ENCODE measurements around the gene METTL25. TPM values are rescaled to one million over a fixed set of nuclear protein-coding genes. Genes with fewer than 3 reads are reported as not detected.

Gene METTL25
- total RNA-seq, 1 experiment from 2014 or later = 4.1 TPM

DNA sequence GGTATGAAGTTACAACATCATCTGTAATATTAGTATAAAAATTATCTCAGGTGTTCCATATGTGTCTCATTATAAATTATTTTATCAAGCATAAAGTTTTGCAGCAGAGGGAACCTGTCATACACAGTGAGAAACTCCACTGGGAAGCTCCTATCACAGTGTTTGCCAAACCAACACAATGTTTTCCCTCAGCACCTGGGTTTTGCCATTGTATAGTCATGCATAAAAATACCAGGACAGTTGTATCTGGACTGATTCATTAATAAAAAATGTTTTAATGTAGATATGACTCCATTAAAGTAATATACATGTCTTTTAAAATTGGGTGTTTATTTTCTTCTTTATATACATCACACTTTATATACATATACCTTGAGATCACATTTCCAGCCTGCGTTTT is 56.6 kb downstream of the METTL25 start:
- no peaks in the 10 kb centered on the region for H3K9me3 Mint-ChIP-seq (ENCODE audit: unreplicated experiment)
- no peaks in the 10 kb centered on the region for H3K27me3 Mint-ChIP-seq (ENCODE audit: insufficient read depth, unreplicated experiment)
- no peak overlapping the region for H3K27ac Mint-ChIP-seq (ENCODE audit: low read depth, unreplicated experiment)
- no TSS peak for BruUV-seq (replicated peaks)
- no peak for DNase-seq (ENCODE audit: unreplicated experiment)
- H3K4me1 Mint-ChIP-seq (ENCODE audit: insufficient read depth, unreplicated experiment) = peaks cover 11% of the 10 kb centered on the region
- intact Hi-C loops (cut with micrococcal nuclease) = no loop called here
- CTCF ChIA-PET = no interaction called here
- TF ChIP-seq, protein P1, sequence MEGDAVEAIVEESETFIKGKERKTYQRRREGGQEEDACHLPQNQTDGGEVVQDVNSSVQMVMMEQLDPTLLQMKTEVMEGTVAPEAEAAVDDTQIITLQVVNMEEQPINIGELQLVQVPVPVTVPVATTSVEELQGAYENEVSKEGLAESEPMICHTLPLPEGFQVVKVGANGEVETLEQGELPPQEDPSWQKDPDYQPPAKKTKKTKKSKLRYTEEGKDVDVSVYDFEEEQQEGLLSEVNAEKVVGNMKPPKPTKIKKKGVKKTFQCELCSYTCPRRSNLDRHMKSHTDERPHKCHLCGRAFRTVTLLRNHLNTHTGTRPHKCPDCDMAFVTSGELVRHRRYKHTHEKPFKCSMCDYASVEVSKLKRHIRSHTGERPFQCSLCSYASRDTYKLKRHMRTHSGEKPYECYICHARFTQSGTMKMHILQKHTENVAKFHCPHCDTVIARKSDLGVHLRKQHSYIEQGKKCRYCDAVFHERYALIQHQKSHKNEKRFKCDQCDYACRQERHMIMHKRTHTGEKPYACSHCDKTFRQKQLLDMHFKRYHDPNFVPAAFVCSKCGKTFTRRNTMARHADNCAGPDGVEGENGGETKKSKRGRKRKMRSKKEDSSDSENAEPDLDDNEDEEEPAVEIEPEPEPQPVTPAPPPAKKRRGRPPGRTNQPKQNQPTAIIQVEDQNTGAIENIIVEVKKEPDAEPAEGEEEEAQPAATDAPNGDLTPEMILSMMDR (IDR thresholded peaks at IDR 0.05; ENCODE audit: unreplicated experiment) = no peak
- H3K36me3 Mint-ChIP-seq (ENCODE audit: insufficient read depth, unreplicated experiment) = peaks cover 6% of the 10 kb centered on the region
- POLR2A ChIA-PET = interaction anchor here (0.7 kb wide), 1 partner anchor 159 kb away, joined by 3 read pairs; no protein-coding TSS in a partner anchor
- H3K4me3 Mint-ChIP-seq (ENCODE audit: unreplicated experiment) = no peak overlapping the region

DNA sequence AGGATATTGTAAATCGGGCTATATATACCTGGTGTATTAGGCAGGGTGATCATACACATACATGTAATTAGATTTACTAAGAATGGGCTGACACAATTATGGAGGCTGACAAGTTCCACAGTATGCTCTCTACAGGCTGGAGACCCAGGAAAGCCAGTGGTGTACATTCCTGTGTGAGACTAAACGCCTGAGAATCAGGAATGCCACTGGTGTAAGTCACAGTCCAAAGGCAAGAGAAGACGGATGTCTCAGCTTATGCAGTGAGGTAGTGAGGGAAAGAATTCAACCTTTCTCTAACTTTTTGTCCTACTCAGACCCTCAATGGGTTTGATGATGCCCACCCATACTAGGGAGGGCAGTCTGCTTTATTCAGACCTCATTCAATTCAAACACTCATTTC is 57.1 kb downstream of the METTL25 start:
- Mint-ChIP-seq H3K4me3 (ENCODE audit: unreplicated experiment) (no peak overlapping the region), H3K9me3 (ENCODE audit: unreplicated experiment) (no peaks in the 10 kb centered on the region), H3K27me3 (ENCODE audit: insufficient read depth, unreplicated experiment) (no peaks in the 10 kb centered on the region), H3K4me1 (ENCODE audit: insufficient read depth, unreplicated experiment) (peaks cover 11% of the 10 kb centered on the region), H3K27ac (ENCODE audit: low read depth, unreplicated experiment) (no peak overlapping the region), H3K36me3 (ENCODE audit: insufficient read depth, unreplicated experiment) (peaks cover 6% of the 10 kb centered on the region)
- BruUV-seq (replicated peaks) = no TSS peak
- intact Hi-C loops (cut with micrococcal nuclease) = no loop called here
- ChIA-PET POLR2A (no interaction called here), CTCF (no interaction called here)
- DNase-seq (ENCODE audit: unreplicated experiment) = no peak
- TF ChIP-seq, protein P1 (IDR thresholded peaks at IDR 0.05; ENCODE audit: unreplicated experiment) = no peak

DNA sequence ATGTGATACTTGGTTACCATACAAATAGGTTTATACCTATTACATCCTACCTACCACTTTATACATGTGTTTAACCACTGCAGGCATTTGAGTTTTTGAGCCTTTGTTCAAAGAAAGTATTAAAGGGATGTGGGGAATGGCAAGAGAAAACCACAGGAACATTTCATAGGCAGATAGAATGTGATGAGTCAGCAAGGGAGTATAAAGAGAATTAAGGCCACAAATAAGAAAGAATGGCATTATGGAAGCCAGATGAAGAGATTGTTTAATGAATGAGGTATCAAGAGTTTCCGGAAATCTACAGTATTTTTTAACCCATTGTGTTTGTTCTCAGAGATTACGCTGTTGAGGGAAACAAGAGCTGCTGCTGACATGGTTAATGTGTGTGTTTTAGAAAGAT is 66.9 kb downstream of the METTL25 start:
- no peak overlapping the region for H3K27ac Mint-ChIP-seq (ENCODE audit: low read depth, unreplicated experiment)
- no peaks in the 10 kb centered on the region for H3K36me3 Mint-ChIP-seq (ENCODE audit: insufficient read depth, unreplicated experiment)
- H3K4me3 Mint-ChIP-seq (ENCODE audit: unreplicated experiment) = no peak overlapping the region
- DNase-seq (ENCODE audit: unreplicated experiment) = no peak
- ChIA-PET POLR2A (no interaction called here), CTCF (no interaction called here)
- H3K4me1 Mint-ChIP-seq (ENCODE audit: insufficient read depth, unreplicated experiment) = no peaks in the 10 kb centered on the region
- no peaks in the 10 kb centered on the region for H3K27me3 Mint-ChIP-seq (ENCODE audit: insufficient read depth, unreplicated experiment)
- TF ChIP-seq, protein P1 (IDR thresholded peaks at IDR 0.05; ENCODE audit: unreplicated experiment) = no peak
- intact Hi-C loops (cut with micrococcal nuclease) = no loop called here
- no TSS peak for BruUV-seq (replicated peaks)
- H3K9me3 Mint-ChIP-seq (ENCODE audit: unreplicated experiment) = peaks cover 7% of the 10 kb centered on the region

DNA sequence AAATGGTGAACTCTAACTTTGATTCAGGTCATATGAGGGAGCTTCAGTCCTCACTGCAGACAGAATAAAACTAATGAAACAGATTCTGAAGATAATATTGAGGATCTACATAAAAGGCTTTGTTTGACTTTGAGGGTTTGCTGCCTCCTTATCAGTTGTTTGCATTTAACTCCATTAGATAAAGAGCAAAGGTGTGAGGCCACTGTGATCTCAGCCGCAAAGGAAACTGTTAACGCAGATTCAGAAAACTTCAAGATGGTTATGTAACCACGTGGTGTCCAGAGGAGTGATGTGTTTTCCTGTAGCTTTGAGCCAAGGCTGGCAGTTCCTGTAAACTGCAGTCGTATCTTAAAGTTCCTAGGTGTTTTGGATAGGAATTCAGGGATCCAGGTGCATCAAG is 67.8 kb downstream of the METTL25 start:
- intact Hi-C loops (cut with micrococcal nuclease) = no loop called here
- no peak overlapping the region for H3K4me3 Mint-ChIP-seq (ENCODE audit: unreplicated experiment)
- H3K27ac Mint-ChIP-seq (ENCODE audit: low read depth, unreplicated experiment) = no peak overlapping the region
- ChIA-PET POLR2A (no interaction called here), CTCF (interaction anchor here (0.6 kb wide), 2 partner anchors 16 to 27 kb away, joined by 3 read pairs; no protein-coding TSS in a partner anchor)
- H3K4me1 Mint-ChIP-seq (ENCODE audit: insufficient read depth, unreplicated experiment) = no peaks in the 10 kb centered on the region
- H3K27me3 Mint-ChIP-seq (ENCODE audit: insufficient read depth, unreplicated experiment) = no peaks in the 10 kb centered on the region
- no peak for DNase-seq (ENCODE audit: unreplicated experiment)
- BruUV-seq (replicated peaks) = no TSS peak
- no peaks in the 10 kb centered on the region for H3K36me3 Mint-ChIP-seq (ENCODE audit: insufficient read depth, unreplicated experiment)
- peaks cover 6% of the 10 kb centered on the region for H3K9me3 Mint-ChIP-seq (ENCODE audit: unreplicated experiment)
- TF ChIP-seq, protein P1 (IDR thresholded peaks at IDR 0.05; ENCODE audit: unreplicated experiment) = no peak

Data from MCF 10A (cell line).